GM18520 (cell line): ENCODE measurements around the gene POU2AF3.

ENCODE experiments used
- ATAC-seq: cut with Tn5 transposase; IDR thresholded peaks from one replicate; pipeline ENCODE4 v1.9.1; 2021; ENCODE audit not compliant: unreplicated experiment

Gene POU2AF3

DNA sequence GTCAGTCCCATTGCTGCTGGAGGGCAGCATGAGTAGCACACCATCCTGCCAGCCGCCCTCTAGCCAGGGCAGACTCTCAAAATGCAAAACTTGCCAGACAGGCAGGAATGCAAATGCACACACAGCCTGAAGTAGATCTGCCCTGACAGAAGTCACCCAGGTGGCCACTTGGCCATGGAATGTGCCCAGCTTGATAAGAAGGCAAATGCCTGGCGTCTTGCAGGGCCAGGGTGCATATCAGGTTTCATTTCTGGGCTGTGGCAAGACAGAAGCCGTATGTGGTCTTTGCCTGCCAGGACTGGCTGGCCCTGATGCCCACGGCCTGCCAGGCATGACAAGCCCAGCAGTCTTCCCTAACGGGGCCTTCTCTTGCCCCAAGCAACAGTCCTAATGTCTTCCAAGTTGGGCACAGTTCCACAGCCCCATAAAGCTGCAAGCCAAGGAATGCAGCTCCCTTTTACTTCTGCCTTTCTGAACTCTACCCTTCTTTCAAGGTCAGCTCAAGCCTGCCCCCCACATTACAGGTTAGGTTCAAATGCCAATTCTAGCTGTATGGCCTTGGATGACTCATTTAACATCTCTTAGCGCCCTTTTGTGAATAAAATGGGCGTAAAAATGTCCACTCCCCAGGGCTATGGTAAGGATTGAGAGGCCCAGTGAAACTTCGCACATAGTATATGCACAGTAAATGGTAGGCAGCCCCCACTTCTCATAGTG is 29.7 kb downstream of the POU2AF3 start:
- no peak for ATAC-seq

DNA sequence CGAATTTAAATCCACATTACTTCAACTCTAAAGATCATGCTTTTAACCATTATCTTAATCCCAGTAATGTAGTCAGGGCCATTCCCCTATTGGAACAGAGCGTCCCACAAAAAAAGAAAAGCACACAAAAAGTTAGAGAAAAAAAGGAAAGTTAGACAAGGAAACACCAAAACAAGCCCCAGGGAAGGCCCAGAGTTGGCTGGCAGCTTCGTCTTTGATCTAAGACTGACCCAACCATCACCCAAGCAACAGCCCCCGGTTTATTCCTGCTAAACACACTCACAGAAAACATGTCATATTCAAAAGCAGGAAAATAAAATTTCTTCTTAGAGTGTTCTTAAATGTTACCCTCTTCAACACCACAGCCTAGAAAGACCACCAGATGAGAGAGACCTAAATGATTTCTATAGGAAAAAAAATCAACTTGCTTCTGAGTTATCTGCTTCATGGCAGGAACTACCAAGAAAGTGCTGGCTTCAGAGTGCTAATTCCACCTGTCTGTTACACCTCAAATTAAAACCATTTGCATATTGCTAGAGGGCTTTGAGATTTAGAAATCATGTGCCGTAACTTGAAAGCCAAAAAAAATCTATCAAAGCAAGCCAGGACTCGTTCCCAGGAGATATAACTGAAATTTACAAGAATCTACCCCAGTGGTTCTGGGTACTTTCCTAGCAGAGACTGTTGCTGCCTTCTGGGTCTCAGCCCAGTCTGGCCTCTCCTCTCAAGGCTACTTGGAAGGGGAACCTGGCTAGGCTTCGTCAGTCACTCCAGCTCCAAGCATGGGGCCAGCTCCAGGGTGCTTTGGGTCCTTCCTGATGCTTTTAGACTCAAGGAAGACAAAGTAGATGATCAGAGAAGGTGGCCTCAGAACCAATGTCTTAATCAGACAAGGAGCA is 31.2 kb downstream of the POU2AF3 start:
- ATAC-seq: no peak

DNA sequence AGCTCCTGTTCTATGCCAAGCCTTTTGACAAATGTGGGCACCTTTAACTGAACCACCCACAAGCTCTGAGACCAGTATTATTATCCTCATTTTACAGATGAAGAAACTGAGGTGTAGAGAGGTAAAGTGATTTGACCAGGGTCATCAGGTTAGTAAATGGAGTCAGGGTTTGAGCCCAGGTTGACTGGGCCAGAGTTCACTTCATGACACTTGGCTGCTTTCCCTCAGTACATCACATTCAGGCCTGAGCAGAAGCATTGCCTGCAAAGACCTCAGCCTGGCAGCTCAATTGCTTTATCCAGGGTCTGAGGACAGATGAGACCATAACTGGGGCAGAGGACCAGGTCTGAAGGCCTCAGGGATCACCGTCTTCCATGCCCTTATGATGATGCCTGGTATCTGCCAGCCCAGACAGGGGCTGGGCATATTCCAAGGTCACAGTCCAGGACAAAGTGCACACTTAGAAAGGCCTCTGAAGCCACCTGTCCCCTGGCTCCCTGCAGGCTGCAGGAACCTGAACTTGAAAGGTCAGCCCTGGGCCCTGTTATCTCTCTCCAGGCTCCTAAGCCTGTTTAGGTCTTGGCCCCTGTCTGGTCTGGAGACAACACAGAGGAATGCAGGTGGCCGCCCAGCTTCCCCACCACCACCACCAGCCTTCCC is 32.0 kb downstream of the POU2AF3 start:
- ATAC-seq: no peak

DNA sequence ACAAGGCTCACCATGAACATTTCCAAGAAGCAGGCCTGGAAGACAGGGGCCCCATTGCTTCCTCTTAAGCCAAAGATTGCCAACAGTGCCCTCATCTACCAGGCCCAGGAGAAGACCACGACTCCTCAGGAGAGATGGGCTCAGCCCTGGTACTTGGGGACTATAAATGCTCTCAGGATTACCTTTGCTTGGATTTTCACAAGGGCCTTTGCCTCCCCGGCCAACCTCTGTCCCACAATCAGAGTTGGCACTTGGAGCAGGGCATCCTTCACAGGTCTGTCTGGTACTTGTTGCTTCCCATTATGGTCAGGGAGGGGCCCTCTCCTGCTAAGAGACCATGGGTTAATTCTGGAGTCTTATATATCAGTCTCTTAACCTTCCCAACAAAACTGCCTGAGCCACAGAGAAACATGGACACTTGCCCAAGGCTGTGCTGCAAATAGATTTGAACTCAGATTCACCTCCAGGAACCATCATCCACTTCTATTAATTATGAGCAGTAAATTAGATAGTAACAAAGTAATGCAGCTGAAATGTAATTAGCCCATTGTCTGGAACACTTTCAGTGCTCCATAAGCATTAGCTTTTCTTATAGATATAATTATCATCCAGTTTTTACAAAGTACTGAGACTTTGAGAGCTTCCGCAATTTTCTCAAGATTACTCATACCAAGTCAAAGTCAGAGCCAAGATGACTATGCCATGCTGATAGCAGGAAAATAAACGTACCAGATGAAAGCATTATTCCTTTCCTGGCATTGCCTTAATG is 33.5 kb downstream of the POU2AF3 start:
- ATAC-seq: no peak

DNA sequence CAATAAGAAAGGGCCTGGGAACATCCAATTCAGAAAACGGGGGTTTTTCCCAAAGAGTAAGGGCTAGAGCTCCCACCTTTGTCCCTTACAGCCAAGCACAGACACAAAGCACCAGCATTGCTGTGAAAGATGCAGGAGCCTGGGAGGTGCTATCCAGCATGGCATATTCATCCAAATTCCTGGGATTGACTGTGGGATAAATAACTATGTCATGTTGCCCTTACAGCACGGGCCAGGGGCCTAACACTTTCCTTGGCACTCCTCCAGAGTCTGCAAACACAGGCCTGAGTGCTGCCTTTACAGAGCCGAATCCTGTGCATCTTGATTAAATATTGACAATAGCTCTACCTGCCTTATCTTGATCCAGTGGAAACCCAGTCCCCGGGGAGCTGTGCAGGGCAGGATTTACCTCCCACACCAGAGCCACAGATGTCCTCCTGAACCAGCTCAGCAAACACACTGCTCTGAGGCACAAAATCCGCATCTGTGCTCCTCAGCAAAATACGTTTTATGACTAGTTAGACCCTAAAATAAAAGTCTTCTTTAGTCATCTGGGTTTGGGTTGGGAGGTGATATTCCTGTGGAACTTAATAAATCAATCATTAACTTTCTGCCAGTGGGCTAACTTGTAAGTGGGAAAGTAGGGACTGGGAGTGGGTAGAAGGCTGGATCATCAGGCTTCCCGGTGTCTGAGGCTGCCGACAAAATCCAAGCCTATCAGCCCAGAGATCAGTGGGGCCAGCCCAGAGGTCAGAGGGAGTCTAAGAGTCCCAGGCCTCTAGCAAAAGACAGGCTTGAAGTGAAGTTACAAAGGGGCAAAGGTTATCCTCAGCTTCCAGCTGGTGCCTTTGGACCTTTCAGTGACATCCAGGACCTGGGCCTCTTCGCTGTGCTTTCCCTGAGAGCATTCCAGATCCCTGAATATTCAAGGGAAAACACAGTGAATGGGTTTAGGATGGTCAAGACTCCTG is 36.5 kb downstream of the POU2AF3 start:
- ATAC-seq: no peak

DNA sequence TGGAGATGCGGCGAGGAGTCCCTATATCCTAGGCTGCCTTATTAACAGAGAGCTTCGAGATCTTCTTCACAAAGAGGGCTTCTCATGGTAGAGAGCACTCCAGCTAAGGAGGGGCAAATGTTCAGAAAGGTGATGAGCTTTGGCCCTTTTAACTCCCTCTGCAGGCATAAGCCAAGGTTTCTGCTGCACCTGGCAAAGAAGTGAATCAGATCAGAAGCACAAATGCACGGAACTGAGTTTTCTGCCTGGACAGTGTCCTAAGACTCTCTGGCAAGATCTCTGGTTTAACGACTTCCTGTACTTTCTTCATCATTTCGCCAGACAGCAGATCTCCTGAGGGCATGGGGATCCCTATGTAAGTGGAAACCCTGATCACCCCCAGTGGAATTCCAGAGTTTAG is 37.2 kb downstream of the POU2AF3 start:
- ATAC-seq: no peak

DNA sequence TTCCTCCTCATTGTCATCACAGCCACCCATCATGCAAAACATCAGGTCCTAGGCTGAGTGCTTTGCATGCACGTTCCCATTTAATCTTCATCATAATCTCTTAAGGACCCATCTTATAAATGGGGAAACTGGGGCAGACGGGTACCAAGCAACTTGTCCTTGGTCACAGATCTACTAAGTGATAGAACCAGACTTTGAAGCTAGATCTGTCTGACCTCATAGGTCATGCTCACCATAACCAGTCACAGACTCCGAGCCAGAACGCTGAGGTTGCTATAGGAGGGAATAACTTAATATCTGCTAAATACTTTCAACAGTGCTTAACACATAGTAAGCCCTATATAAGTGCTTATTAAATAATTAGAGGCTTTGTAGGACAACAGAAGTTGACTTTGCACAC is 37.7 kb downstream of the POU2AF3 start:
- ATAC-seq: no peak

DNA sequence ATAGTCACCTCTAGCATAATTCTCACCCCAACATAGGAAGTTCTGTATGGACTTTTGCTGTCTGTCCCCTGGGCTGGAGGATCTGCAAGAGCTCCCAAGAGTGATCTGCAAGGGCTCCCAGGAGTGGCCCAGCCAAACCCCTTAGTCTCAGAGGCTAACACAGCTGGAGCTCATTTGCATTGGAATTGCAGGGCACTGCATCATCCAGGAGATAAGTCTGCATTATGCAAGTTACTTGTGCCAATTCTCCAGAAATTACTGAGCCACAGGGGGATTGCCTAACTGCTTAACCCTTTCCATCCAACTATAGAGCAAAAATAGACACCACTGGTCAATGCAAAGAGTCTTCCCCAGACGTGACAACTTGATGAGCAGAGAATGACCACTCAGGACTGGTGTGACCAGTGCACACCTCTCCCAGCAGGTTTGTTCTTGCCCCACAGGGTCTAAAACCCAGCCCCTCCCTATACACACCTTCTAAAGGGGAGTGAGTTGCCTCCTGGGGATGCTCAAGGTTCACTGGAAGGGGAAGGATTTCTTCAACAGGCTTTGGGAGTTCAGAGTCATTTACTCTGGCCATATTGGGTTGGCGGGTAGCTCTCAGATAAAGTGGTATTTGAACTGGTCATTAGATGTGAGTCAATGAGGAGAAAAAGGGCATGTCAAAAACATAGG is 38.4 kb downstream of the POU2AF3 start:
- ATAC-seq: no peak

DNA sequence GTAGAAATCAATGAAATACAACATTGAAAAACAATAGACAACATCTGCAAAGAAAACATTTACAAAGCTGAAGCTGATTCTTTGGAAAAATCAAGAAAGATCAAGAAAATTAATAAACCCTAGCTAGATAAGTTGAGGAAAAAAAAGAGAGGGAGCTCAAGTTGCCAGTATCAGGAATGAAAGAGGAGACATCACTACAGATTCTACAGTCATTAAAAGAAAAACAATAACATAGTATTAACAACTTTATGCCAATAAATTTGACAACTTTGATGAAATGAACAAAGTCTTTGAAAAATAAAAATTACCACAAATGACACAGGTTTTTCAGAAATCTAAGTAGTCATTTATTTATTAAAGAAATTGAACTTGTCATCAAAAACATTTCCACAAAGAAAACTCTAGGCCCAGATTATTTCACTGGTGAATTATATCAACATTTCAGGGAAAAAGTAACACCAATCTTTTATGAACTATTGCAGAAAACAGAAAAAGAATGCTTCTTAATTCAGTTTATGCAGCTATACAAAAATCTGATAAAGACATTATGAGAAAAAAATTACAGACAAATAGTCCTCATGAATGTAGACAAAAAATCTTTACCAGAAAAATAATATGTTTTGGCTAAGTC is 41.5 kb downstream of the POU2AF3 start:
- no peak for ATAC-seq

DNA sequence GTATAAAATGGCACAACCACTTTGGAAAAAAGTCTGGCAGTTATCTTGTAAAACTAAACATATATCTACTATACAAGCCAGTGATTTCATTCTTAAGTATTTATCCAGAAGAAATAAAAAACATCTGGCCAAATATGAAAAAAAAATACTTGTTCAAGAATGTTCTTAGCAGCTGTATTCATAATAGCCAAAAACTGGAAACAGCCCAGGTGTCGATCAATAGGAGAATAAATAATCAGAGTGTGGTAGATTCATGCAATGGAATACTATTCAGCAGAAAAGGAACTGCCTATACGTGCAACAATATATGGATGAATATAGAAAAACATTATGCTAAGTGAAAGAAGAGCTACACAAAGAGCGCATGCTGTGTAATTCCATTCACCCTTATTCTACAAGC is 44.0 kb downstream of the POU2AF3 start:
- ATAC-seq: no peak

DNA sequence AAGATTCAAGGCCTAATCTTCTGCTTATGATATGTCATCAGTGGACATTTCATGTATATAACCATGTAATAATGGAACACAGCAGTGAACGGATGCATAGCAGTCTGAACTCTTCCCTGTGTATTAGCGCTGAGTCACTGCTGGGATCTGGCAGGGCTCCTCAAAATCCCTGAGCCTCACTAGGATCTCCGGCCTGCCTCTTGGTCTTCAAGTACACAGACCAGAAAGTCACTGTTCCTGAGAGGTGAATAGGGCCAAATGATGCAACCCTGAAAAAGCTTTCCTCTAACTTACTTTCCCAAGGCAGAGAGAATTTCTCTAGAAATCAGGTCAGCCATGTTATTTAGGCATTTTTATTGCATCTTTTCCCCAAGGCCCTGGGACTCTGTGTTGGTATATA is 45.7 kb downstream of the POU2AF3 start:
- ATAC-seq: no peak

DNA sequence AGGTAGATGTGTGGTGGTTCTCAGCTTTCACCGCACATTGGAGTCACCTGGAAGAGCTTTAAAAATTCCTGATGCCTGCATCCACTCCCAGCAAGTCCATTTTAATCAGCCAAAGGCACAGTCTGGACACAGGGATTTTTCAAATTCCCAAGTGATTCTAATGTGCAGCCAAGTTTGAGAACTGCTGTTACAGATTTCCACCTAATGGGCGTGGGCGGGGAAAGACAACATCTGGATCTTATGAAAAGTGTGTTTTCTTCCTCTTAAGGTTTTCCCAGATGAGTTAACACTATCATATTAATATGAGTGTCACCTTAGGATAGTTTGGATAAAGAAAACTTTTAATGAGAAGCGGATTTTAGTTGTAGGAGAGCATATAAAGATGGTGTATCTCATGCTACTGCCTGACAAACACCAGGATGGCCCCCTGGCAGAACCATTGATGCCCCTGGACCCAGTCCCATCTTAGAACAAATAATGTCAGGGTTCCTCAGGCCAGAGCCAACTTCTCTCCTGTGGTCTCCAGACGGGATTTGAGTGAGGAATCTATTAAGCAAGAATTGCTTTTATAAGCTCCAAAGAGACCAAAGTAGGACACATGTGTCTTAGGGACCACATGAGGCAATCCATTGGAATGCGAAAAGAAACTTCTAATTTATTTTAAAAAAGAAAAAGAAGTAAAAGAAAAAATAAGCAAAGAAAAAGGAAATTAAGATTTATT is 48.8 kb downstream of the POU2AF3 start:
- no peak for ATAC-seq

DNA sequence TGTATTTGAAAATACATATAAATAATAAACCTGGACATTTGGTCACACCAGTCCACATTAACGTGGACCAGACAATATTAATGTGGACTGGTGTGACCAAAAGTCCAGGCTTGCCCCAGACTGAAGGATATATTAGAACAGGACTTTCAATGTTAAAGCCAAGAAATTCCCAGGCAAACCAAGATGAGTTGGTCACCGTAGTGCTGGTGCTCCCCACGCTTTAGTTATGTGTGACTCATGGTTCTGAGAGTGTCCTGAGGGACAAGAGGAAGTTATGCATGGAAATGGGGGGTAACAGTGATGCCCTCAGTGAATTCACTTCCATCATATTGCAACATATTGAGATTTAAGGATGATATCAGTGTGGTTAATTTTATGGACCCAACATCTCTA is 49.4 kb downstream of the POU2AF3 start:
- ATAC-seq: no peak

DNA sequence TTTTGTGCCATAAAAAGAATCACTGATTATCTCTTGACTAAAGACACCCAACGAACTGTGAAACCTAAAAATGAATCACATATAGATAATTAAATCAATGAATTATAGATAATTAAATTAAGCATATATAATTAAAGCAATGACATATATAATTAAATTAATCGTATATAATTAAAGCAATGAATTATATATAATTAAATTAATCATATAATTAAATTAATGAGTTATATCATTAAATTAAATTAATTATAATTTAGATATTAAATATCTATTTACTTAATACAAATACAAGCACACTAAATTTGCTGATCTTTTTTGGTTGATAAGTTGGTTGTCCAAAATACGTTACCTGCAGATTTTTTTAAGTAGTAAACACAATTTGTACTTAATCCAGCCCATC is 49.8 kb downstream of the POU2AF3 start:
- no peak for ATAC-seq

DNA sequence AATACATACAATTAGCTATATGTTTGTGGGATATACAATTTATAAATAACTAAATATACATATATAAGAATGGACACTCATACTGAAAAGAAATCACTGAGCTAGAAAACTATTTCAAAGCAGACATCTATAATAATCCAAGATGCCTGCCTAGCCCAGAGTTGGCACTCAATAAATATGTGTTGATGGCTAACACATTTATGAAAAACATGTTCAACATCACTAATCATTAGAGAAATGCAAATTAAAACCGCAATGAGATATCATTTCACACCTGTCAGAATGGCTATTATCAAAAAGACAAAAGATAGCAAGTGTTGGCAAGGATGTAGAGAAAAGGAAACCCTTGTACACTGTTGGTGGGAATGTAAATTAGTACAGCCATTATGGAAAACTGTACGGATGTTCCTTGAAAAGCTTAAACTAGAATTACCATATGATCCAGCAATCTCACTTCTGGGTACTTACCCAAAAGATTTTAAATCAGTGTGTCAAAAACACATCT is 50.9 kb downstream of the POU2AF3 start:
- no peak for ATAC-seq

DNA sequence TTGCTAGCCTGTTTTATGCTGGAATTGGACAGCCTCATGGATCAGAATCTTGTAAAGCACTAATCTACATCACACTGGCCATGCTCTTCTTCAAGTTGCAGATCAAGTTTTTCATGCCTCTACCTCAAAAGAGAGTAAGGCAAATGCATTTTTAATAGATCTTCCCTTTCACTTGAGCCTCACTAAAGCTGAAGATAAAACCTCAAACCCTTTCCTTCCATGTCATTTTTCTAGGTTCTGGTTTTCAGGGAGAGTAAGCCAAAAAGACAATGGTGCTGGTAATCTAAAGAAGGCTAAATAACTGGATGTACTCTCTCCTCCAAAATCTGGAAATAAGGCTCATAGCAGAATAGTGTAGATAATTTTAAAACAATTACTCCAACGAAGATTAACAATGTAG is 52.5 kb downstream of the POU2AF3 start:
- ATAC-seq: no peak

DNA sequence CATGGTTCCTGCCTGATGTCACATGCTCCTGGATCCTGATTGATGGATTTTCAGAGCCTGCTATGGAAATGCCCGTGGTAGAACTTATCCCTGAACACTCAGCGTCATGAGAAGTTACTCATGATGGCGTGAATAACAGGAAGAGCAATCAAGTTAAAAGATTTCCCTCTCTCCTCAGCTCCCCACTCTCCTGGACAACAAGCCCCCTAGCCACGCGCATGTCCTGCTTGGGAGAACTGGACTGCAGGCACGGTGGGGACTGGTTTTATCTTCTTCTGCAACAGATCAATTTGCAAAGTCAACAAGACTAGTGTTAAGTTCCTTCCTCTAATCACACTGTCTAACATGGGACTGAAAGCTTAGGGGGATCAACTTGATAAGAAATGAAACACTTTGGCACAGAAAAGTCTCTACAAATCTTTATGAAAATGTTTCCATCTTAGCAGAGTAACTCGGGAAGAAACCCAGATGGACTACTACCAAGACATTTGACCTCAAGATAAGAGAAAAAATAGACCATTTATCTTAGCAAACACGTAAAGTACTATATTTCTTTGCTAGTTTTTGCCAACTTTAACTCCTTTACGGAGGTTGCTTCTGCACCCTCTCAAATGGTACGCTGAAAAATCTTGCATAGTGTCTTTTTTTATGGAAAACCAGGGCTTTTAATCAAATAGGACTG is 53.2 kb downstream of the POU2AF3 start:
- no peak for ATAC-seq
